IgD-negative memory B cell (primary cell): ENCODE data around the gene GORASP1. TPM values are rescaled to one million over a fixed set of nuclear protein-coding genes. Genes with fewer than 3 reads are reported as not detected.

Experiments
- H3K27ac Mint-ChIP-seq, 3 donors: one replicate each; pipeline ENCODE4 v1.8.0; 2020 to 2022; ENCODE audit warnings: mild to moderate bottlenecking in 3 of 3, mixed read lengths in 3 of 3, moderate library complexity in 1 of 3
- H3K27me3 Mint-ChIP-seq: one replicate; pipeline ENCODE4 v1.8.0; 2021; ENCODE audit warnings: mixed read lengths
- H3K36me3 Mint-ChIP-seq: one replicate; pipeline ENCODE4 v1.8.0; 2020; ENCODE audit warnings: mild to moderate bottlenecking, mixed read lengths
- H3K4me1 Mint-ChIP-seq, 3 donors: one replicate each; pipeline ENCODE4 v1.8.0; 2020 to 2022; ENCODE audit warnings: mixed read lengths in 3 of 3, mild to moderate bottlenecking in 1 of 3
- H3K4me3 Mint-ChIP-seq, 4 donors: one replicate each; pipeline ENCODE4 v1.8.0; 2020 to 2022; ENCODE audit warnings: mild to moderate bottlenecking in 4 of 4, mixed read lengths in 4 of 4, moderate library complexity in 3 of 4
- H3K9me3 Mint-ChIP-seq, 3 donors: one replicate each; pipeline ENCODE4 v1.8.0; 2020 to 2021; ENCODE audit warnings: mixed read lengths in 3 of 3, mild to moderate bottlenecking in 1 of 3
- polyA plus RNA-seq: library from polyadenylated mRNA; unstranded; fragments of 300-500 nt; fragmentation: Illumina TruSeq; gene quantifications from one replicate; pipeline ENCODE4 v1.2.3, GENCODE V29; 2021

The GORASP1 gene
- polyA plus RNA-seq, 1 donor from 2014 or later = 33.3 TPM

GRCh38 chr3:39135170-39135805, 27.9 kb upstream of the GORASP1 start:
- Mint-ChIP-seq H3K36me3 (peaks cover 11% of the 10 kb centered on the region), H3K27ac (peak overlapping the region in 2 of 3 donors; percentile 19 to 47)

DNA sequence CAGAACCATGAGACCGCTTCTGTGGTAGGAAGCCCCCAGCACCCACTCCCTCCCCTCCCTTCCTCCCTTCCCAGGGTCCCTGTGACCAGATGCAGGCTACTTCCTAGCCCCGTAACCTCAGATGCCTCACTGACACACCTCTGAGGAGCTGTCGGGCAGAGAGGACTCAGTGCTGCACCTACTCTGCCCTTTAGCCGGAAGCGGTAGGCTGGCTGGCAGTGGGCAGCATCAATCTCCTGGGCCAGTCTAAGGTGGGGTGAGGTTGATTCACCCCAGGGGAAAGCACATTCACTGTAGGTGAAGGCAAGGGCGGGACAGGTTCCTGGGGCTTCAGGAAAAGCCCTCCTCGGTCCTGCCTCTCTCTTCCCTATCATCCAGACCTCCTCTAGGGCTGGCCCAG, 26.9 kb upstream of the GORASP1 start:
- peaks cover 11% of the 10 kb centered on the region for H3K36me3 Mint-ChIP-seq
- H3K27ac Mint-ChIP-seq = no peak overlapping the region
- H3K27me3 Mint-ChIP-seq = no peaks in the 10 kb centered on the region
- H3K4me3 Mint-ChIP-seq = no peak overlapping the region
- peaks cover 0 to 9% (median 8%) of the 10 kb centered on the region in 3 donors for H3K4me1 Mint-ChIP-seq
- no peaks in the 10 kb centered on the region for H3K9me3 Mint-ChIP-seq

More at GRCh38 chr3:39135170-39135805, 27.9 kb upstream of the GORASP1 start:
- H3K4me1 Mint-ChIP-seq = peaks cover 0 to 9% (median 8%) of the 10 kb centered on the region in 3 donors
- no peaks in the 10 kb centered on the region for H3K9me3 Mint-ChIP-seq
- H3K4me3 Mint-ChIP-seq = no peak overlapping the region
- no peaks in the 10 kb centered on the region for H3K27me3 Mint-ChIP-seq

DNA sequence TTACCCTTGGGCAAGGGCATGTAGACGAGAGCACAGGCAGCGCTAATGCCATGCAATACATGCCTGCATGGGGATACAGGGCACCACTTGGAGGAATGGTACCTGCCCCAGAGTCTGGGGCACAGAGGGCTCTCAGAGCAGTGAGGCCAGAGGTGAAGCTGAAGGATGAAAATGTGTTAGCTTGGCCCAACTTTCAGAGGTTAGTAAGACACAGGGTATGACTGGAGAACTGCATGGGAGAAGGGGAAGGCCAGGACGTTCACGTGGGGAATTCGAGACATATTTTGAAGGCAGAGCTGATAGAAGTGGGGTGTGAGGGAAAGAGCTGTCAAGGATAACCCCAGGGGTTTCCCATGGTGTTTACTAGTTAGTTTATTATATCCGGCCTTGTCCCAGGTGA, 26.4 kb upstream of the GORASP1 start:
- peak overlapping the region in 1 of 3 donors; percentile 43 for H3K27ac Mint-ChIP-seq
- peaks cover 11% of the 10 kb centered on the region for H3K36me3 Mint-ChIP-seq
- H3K27me3 Mint-ChIP-seq = no peaks in the 10 kb centered on the region
- no peak overlapping the region for H3K4me3 Mint-ChIP-seq
- H3K9me3 Mint-ChIP-seq = no peaks in the 10 kb centered on the region
- H3K4me1 Mint-ChIP-seq = peaks cover 2 to 9% (median 7%) of the 10 kb centered on the region in 3 donors

DNA sequence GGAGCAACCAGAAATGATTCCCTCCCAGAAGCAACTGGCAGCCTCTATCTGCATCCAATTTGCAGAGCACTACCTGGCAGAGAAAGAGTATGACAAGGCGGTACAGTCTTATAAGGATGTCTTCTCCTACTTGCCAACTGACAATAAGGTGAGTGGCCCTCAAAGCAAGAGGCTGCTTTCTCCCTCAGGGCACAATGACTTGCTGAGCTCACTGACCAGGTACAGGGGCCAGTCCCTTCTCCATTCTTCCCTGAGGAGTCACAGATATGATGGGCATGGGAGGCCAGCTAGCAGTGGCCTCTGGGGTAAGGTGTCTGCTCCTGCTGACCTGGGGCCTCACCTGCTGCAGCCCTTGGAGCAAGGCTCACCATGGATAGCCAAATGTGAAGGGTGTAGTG, 25.7 kb upstream of the GORASP1 start:
- H3K27me3 Mint-ChIP-seq = no peaks in the 10 kb centered on the region
- H3K27ac Mint-ChIP-seq = peak overlapping the region in 1 of 3 donors; percentile 43
- peaks cover 4 to 14% (median 10%) of the 10 kb centered on the region in 3 donors for H3K4me1 Mint-ChIP-seq
- no peaks in the 10 kb centered on the region for H3K9me3 Mint-ChIP-seq
- H3K36me3 Mint-ChIP-seq = peaks cover 9% of the 10 kb centered on the region
- H3K4me3 Mint-ChIP-seq = no peak overlapping the region

DNA sequence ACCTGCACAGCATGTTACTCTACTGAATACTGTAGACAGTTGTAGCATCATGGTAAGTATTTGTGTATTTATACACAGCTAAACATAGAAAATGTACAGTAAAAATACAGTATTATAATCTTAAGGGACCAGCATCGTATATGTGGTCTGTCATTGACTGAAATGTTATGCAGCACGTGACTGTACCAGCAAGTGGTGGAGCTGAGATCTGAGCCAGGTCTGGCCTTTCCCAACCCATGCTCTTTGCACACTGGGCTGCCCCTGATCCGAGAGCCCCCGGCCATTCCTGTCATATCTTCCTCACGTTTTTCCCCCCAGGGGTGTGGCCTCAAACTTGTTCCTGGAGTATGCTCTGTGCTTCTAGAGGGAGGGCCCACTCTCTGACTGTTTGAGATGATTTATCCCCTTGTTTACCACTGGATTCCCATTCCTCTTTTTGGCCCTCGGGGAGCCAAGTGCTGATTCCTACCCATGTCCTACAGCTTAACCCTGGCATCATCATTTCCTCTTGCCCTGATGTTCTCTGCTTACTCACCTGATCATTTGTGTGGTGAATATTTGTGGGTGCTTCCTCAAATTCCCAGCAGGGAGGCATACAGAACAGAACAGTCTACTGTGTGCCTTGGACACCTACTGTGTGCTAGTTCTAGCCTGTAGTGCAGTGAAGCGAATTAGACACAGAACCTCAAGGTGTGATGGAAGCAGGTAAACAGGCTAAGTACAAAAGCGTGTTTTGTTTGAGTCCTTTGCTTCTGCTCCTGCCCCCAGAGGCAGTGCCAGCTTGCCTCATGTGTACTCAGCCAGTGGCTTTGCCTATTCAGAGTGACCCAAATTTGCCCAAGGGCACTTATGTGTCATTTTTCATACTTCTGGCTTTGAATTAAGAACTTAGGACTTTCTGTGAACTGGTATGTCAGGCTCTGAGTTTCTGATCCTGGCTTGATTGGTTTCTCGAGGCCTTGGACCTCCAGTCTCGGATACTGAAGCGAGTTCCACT, 25.0 kb upstream of the GORASP1 start:
- Mint-ChIP-seq H3K27ac (peak overlapping the region in 1 of 3 donors; percentile 35), H3K36me3 (peaks cover 9% of the 10 kb centered on the region), H3K9me3 (no peaks in the 10 kb centered on the region), H3K4me1 (peaks cover 11 to 16% (median 16%) of the 10 kb centered on the region in 3 donors), H3K4me3 (no peak overlapping the region), H3K27me3 (no peaks in the 10 kb centered on the region)

- H3K4me1 Mint-ChIP-seq = peaks cover 25 to 31% (median 28%) of the 10 kb centered on the region in 3 donors
- peaks cover 9% of the 10 kb centered on the region for H3K36me3 Mint-ChIP-seq
- peak overlapping the region in 1 of 3 donors; percentile 59 for H3K27ac Mint-ChIP-seq
- no peak overlapping the region for H3K4me3 Mint-ChIP-seq
- no peaks in the 10 kb centered on the region for H3K9me3 Mint-ChIP-seq
- H3K27me3 Mint-ChIP-seq = no peaks in the 10 kb centered on the region
These were observed 23.4 kb upstream of the GORASP1 start for GRCh38 chr3:39130693-39131265.

DNA sequence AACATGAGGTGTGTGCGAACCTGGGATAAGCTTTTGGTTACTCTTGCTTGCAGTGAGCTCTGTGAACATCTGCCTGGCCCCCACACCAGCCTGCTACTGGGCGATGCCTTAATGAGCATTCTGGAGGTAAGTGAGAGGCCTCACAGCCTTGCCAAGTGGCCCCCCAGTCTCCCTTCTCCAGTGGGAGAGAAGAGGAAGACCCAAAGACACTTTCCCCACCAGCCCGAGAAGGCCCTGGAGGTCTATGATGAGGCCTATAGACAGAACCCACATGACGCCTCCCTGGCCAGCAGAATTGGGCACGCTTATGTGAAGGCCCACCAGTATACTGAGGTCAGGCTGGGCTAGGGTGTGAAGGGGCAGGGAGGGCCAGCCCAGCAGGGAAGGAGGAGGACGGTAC, 22.6 kb upstream of the GORASP1 start:
- no peaks in the 10 kb centered on the region for H3K9me3 Mint-ChIP-seq
- peak overlapping the region in 1 of 3 donors; percentile 47 for H3K27ac Mint-ChIP-seq
- H3K27me3 Mint-ChIP-seq = no peaks in the 10 kb centered on the region
- H3K4me3 Mint-ChIP-seq = no peak overlapping the region
- H3K36me3 Mint-ChIP-seq = peaks cover 9% of the 10 kb centered on the region
- H3K4me1 Mint-ChIP-seq = peaks cover 26 to 33% (median 28%) of the 10 kb centered on the region in 3 donors

DNA sequence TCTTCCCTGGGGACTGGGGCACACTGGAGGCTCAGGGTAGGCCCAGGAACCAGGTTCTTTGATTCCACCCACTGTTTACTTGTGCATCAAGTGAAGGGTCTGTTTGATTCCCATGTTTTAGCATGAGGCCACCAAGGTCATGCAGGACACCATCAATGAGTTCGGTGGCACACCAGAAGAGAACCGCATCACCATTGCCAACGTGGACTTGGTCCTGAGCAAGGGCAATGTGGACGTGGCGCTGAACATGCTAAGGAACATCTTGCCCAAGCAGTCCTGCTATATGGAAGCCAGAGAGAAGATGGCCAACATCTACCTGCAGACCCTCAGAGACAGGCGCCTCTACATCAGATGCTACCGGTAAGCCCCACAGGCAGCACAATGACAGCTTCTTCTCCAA, 21.5 kb upstream of the GORASP1 start:
- Mint-ChIP-seq H3K27me3 (no peaks in the 10 kb centered on the region), H3K9me3 (no peaks in the 10 kb centered on the region), H3K4me1 (peaks cover 28 to 38% (median 30%) of the 10 kb centered on the region in 3 donors), H3K27ac (peak overlapping the region in 1 of 3 donors; percentile 48), H3K36me3 (peaks cover 8% of the 10 kb centered on the region), H3K4me3 (no peak overlapping the region)

GRCh38 chr3:39127908-39128304, 20.5 kb upstream of the GORASP1 start:
- Mint-ChIP-seq H3K4me1 (peaks cover 37 to 42% (median 39%) of the 10 kb centered on the region in 3 donors), H3K27ac (peak overlapping the region; percentile 24 to 83 (median 36)), H3K4me3 (peak overlapping the region; percentile 7 to 85 (median 40)), H3K9me3 (no peaks in the 10 kb centered on the region), H3K36me3 (peaks cover 2% of the 10 kb centered on the region), H3K27me3 (no peaks in the 10 kb centered on the region)

- Mint-ChIP-seq H3K4me3 (peak overlapping the region in 3 of 4 donors; percentile 7 to 85 (median 56)), H3K27me3 (no peaks in the 10 kb centered on the region), H3K9me3 (no peaks in the 10 kb centered on the region), H3K4me1 (peaks cover 42 to 48% (median 44%) of the 10 kb centered on the region in 3 donors), H3K27ac (peak overlapping the region; percentile 24 to 83 (median 36)), H3K36me3 (peaks cover 2% of the 10 kb centered on the region)
These were observed 20.0 kb upstream of the GORASP1 start for GRCh38 chr3:39127269-39127907.

DNA sequence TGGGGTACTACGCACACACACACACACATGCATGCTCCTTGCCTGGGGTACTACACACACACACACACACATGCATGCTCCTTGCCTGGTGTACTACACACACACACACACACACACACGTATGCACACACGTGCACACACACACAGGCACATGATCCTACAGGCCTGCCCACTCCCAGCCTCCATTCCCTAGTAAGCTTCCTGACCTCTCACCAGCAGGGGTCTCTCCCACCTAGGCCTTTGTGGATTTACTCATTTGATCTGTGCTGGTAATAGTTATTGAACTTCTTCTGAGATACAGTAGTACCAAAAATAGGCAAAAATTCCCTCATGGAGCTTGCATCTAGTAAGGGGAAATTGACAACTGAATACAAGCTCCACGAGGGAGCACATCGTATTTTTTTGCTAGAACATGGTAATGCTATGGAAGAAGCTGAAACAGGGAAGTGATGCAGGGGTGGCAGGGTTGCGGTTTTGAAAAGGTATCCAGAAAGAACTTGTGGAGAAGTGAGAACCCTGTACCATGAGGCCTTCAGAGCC, 19.2 kb upstream of the GORASP1 start:
- peak overlapping the region in 1 of 3 donors; percentile 12 for H3K27ac Mint-ChIP-seq
- peaks cover 2% of the 10 kb centered on the region for H3K36me3 Mint-ChIP-seq
- no peaks in the 10 kb centered on the region for H3K27me3 Mint-ChIP-seq
- H3K4me1 Mint-ChIP-seq = peaks cover 46 to 56% (median 52%) of the 10 kb centered on the region in 3 donors
- H3K4me3 Mint-ChIP-seq = peak overlapping the region in 1 of 4 donors; percentile 1
- H3K9me3 Mint-ChIP-seq = no peaks in the 10 kb centered on the region

GRCh38 chr3:39125841-39126500, 18.5 kb upstream of the GORASP1 start:
- Mint-ChIP-seq H3K4me3 (peak overlapping the region in 1 of 4 donors; percentile 47), H3K4me1 (peaks cover 52 to 62% (median 55%) of the 10 kb centered on the region in 3 donors), H3K27me3 (no peaks in the 10 kb centered on the region), H3K36me3 (peaks cover 2% of the 10 kb centered on the region), H3K9me3 (no peaks in the 10 kb centered on the region), H3K27ac (peak overlapping the region in 1 of 3 donors; percentile 4)

- peaks cover 56 to 64% (median 57%) of the 10 kb centered on the region in 3 donors for H3K4me1 Mint-ChIP-seq
- H3K27ac Mint-ChIP-seq = peak overlapping the region in 1 of 3 donors; percentile 4
- no peak overlapping the region for H3K4me3 Mint-ChIP-seq
- H3K27me3 Mint-ChIP-seq = no peaks in the 10 kb centered on the region
- H3K36me3 Mint-ChIP-seq = no peaks in the 10 kb centered on the region
- H3K9me3 Mint-ChIP-seq = no peaks in the 10 kb centered on the region
These were observed 17.7 kb upstream of the GORASP1 start for GRCh38 chr3:39124876-39125840.
